GM12892 (cell line): ENCODE data around the gene SYNJ2.

Experiments used
- POLR2A ChIP-seq: IDR thresholded peaks from 2 replicates; pipeline ENCODE4 v1.6.1; 2011; ENCODE audit warnings: low read depth, low read length, control low read depth
- POLR2AphosphoS5 ChIP-seq: IDR thresholded peaks from 2 replicates; pipeline ENCODE4 v1.6.1; 2011; ENCODE audit warnings: low read depth, low read length, control low read depth
- TAF1 ChIP-seq: IDR thresholded peaks from 2 replicates; pipeline ENCODE4 v1.6.1; 2011; ENCODE audit warnings: low read depth, mild to moderate bottlenecking, control low read depth, low read length, borderline replicate concordance

DNA sequence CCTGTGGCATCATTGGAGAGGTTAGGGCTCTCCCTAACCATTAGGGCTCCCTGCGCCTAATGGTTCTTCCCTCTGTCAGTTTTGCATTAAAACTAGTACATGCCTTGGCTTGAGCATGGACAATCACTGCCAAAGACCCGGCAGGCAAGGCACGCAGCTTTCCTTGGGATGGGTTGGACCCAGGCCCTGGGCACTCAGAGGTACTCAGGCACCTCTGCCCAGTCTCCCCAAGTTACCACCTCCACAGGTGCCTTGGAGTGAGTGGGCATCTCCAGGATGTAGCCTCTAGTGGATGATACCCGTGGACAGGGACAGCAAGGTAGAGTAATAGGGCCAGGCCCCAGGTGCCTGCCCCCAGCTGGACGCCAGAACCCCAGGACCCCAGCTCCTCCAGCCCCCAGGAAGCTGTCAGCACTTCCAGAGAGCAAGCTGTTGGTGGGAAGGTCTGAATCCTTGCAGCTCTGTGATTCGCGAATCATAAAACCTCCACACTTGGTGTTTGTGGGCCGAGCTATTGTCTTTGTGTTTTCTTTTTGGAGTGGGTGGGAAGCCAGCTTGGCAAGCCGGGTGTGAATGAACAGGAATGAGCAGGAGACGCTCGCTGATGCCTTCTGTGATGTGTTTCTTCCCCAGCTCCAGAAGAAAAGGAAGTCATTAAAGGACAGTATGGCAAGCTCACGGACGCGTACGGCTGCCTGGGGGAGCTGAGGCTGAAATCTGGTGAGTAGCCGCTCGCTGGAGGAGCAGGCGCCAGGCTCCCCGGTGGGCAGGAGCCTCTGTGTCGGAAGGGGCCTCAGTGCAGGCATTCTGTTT lies 35.1 kb downstream of the SYNJ2 start:
- TF ChIP-seq POLR2A (no peak), TAF1 (no peak), POLR2AphosphoS5 (no peak)
